Natural killer cell (primary cell): Measurements from ENCODE around the gene RBP5. TPM values are rescaled to one million over a fixed set of nuclear protein-coding genes. Genes with fewer than 3 reads are reported as not detected.
A peak's percentile ranks its signal among the peaks of the same experiment; 100 is the strongest.

Experiments used
- ATAC-seq, 3 donors: fragments of 150-1000 bp in 2 of 3; fragments of 200-7000 bp in 1 of 3; cut with Tn5 transposase; 1 replicate in 1 of 3; 2 replicates in 2 of 3; pipeline ENCODE4 v1.10.0; 2021; ENCODE audit warnings: mild to moderate bottlenecking in 2 of 3, moderate library complexity in 2 of 3
- DNase-seq, 2 donors: peaks; one replicate each; pipeline versions ENCODE4 v3.0.0 to v3.0.0-alpha.2; 2013 to 2021; ENCODE audit warnings: mixed read lengths in 1 of 2
- H3K27ac ChIP-seq: one replicate; pipeline ENCODE4 v1.5.1; 2013; ENCODE audit warnings: mild to moderate bottlenecking, low read length
- H3K27me3 ChIP-seq: one replicate; pipeline ENCODE4 v1.6.1; 2013; ENCODE audit warnings: low read length; ENCODE audit not compliant: control insufficient read depth, insufficient read depth
- H3K36me3 ChIP-seq: one replicate; pipeline ENCODE4 v1.6.1; 2013; ENCODE audit warnings: low read length; ENCODE audit not compliant: control insufficient read depth, insufficient read depth
- H3K4me1 ChIP-seq: one replicate; pipeline ENCODE4 v1.6.1; 2013; ENCODE audit warnings: low read length; ENCODE audit not compliant: control insufficient read depth, insufficient read depth
- H3K4me3 ChIP-seq: one replicate; pipeline ENCODE4 v1.5.1; 2013; ENCODE audit warnings: low read length
- H3K9me3 ChIP-seq: one replicate; pipeline ENCODE4 v1.6.1; 2013; ENCODE audit warnings: low read length; ENCODE audit not compliant: control insufficient read depth, insufficient read depth
- H3K27ac Mint-ChIP-seq, 2 donors: one replicate each; pipeline ENCODE4 v1.8.0; 2022; ENCODE audit warnings: mild to moderate bottlenecking in 2 of 2, mixed read lengths in 2 of 2, moderate library complexity in 1 of 2
- H3K27me3 Mint-ChIP-seq, 2 donors: one replicate each; pipeline ENCODE4 v1.8.0; 2022; ENCODE audit warnings: low read depth in 2 of 2, mixed read lengths in 2 of 2
- H3K36me3 Mint-ChIP-seq: one replicate; pipeline ENCODE4 v1.8.0; 2022; ENCODE audit warnings: mixed read lengths
- H3K4me1 Mint-ChIP-seq, 2 donors: one replicate each; pipeline ENCODE4 v1.8.0; 2022; ENCODE audit warnings: mixed read lengths in 2 of 2
- H3K4me3 Mint-ChIP-seq: one replicate; pipeline ENCODE4 v1.8.0; 2022; ENCODE audit warnings: mild to moderate bottlenecking, moderate library complexity, mixed read lengths
- H3K9me3 Mint-ChIP-seq, 2 donors: one replicate each; pipeline ENCODE4 v1.8.0; 2022; ENCODE audit warnings: mixed read lengths in 2 of 2
- WGBS: methylation state at CpG from one replicate; pipeline ENCODE4 v1.1.7; 2013; ENCODE audit warnings: missing lambda C conversion rate; ENCODE audit not compliant: insufficient coverage; 5-methylcytosine and 5-hydroxymethylcytosine counted together
- intact Hi-C: fragments of 100-400 bp; cut with micrococcal nuclease; formaldehyde crosslinking; loops from one replicate; pipeline ENCODE4 v1.14.2; 2022
- total RNA-seq, 4 donors: library from RNA; stranded (reverse); fragments of 120-200 nt in 1 of 4; gene quantifications; one replicate each; pipeline versions ENCODE4 v1.2.3 to v1.2.4, GENCODE V29; 2013 to 2022
- TF ChIP-seq, protein P1 (sequence below): fragments of 200-600 bp; IDR thresholded peaks from one replicate; pipeline ENCODE4 v1.8.0; 2022; ENCODE audit warnings: antibody characterized with exemption

RBP5 gene, protein sequence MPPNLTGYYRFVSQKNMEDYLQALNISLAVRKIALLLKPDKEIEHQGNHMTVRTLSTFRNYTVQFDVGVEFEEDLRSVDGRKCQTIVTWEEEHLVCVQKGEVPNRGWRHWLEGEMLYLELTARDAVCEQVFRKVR
- total RNA-seq, result not detected
- 0.79 TPM for total RNA-seq (2013)

DNA sequence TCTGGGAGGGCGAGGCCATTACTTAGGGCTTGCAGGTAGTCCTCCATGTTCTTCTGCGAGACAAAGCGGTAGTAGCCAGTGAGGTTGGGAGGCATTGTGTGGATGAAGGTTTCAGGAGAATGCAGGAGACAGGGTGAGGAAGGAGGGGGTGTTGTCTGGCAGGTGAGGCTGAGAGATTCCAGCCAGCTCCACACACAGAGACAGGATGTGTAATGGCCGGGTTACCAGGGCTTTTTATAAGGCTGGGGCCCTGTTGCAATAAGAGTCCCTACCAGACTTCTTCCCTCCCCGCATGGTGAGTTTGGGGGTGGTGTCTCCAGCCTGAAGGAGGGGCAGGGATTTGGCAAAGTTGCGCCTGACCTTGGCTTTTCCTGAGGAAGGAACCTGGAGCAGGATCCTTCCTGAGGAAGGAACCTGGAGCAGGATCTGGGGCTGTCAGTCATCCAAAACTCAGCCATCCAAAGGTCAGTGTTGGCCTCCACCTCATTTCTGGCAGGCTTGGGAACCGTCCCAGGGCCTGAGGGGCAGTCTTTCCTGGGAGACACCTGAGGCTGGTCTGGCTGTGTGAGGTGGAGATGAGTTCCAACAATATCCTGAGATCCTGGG is at the start of gene RBP5:
Gene RBP5, minus strand, starts transcription at position 209 of the 606 bp plus-strand sequence. Its CDS starts 114 bp downstream, at position 95.
- Mint-ChIP-seq H3K27ac (peak within 1 kb of the TSS; percentile 91 to 94), H3K4me3 (peak within 1 kb of the TSS; percentile 99), H3K36me3 (no peaks in the 10 kb centered on the region), H3K4me1 (peaks cover 30 to 50% of the 10 kb centered on the region in 2 donors), H3K27me3 (no peaks in the 10 kb centered on the region), H3K9me3 (no peaks in the 10 kb centered on the region)
- TF ChIP-seq, protein P1, sequence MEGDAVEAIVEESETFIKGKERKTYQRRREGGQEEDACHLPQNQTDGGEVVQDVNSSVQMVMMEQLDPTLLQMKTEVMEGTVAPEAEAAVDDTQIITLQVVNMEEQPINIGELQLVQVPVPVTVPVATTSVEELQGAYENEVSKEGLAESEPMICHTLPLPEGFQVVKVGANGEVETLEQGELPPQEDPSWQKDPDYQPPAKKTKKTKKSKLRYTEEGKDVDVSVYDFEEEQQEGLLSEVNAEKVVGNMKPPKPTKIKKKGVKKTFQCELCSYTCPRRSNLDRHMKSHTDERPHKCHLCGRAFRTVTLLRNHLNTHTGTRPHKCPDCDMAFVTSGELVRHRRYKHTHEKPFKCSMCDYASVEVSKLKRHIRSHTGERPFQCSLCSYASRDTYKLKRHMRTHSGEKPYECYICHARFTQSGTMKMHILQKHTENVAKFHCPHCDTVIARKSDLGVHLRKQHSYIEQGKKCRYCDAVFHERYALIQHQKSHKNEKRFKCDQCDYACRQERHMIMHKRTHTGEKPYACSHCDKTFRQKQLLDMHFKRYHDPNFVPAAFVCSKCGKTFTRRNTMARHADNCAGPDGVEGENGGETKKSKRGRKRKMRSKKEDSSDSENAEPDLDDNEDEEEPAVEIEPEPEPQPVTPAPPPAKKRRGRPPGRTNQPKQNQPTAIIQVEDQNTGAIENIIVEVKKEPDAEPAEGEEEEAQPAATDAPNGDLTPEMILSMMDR, result no peak
- 91% methylated on average over 7 of the region's 7 CpGs for WGBS
- Histone ChIP-seq H3K4me1 (peaks cover 32% of the 10 kb centered on the region), H3K9me3 (no peaks in the 10 kb centered on the region), H3K36me3 (peaks cover 6% of the 10 kb centered on the region), H3K4me3 (peak within 1 kb of the TSS; percentile 95), H3K27me3 (no peaks in the 10 kb centered on the region), H3K27ac (peak within 1 kb of the TSS; percentile 91)
- no peak for ATAC-seq
- no peak for DNase-seq
- intact Hi-C loops, result no loop called here

DNA sequence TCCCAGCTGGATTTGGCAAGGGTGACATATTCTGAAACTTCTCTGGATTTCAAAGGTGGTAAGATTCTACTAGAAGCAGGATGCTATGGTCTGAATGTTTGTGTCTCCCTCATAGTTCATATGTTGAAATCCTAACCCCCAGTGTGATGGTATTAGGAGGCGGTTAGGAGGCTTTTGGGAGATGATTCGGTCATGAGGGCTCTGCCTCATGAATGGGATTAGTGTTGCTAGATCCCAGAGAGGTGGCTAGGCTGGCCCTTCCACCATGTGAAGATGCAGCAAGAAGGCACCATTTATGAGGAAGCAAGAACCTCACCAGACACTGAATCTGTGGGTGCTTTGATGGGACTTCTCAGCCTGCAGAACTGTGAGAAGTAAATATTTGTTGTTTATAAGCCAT is 49.8 kb upstream of the RBP5 start:
- H3K27me3 Mint-ChIP-seq, result peaks cover 20 to 58% of the 10 kb centered on the region in 2 donors
- no peak overlapping the region for H3K4me3 ChIP-seq
- H3K36me3 ChIP-seq, result no peaks in the 10 kb centered on the region
- ATAC-seq (no peak), DNase-seq (no peak)
- H3K9me3 ChIP-seq, result no peaks in the 10 kb centered on the region
- H3K27ac ChIP-seq, result no peak overlapping the region
- H3K4me1 Mint-ChIP-seq, result no peaks in the 10 kb centered on the region
- peaks cover 3% of the 10 kb centered on the region for H3K27me3 ChIP-seq
- intact Hi-C loops, result no loop called here
- TF ChIP-seq, protein P1, result no peak
- peaks cover 8% of the 10 kb centered on the region for H3K36me3 Mint-ChIP-seq
- H3K4me1 ChIP-seq, result no peaks in the 10 kb centered on the region
- no peak overlapping the region for H3K4me3 Mint-ChIP-seq
- no peak overlapping the region for H3K27ac Mint-ChIP-seq
- WGBS, result 96% methylated on average over 2 of the region's 2 CpGs
- no peaks in the 10 kb centered on the region for H3K9me3 Mint-ChIP-seq

DNA sequence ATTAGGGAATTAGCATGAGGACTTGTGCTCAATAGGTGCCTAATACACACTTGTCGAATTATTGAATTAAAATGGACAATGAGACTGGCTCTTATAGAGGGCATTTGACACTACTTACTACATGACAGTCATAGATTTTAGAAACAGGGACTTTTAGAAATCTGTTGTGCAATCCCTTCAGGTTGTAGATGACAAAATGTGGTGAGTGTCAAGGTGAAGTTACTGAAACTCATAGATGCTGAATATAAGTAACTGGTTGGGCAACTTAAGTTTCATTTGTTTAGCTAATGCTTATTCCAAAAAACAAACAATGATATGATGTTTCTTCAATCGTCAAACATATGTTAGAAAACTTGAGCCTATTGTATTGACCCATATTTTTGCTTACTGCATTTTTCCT is 47.9 kb upstream of the RBP5 start:
- H3K36me3 Mint-ChIP-seq, result peaks cover 8% of the 10 kb centered on the region
- H3K27ac Mint-ChIP-seq, result no peak overlapping the region
- H3K4me3 ChIP-seq, result no peak overlapping the region
- TF ChIP-seq, protein P1, result no peak
- intact Hi-C loops, result no loop called here
- H3K36me3 ChIP-seq, result no peaks in the 10 kb centered on the region
- peaks cover 6% of the 10 kb centered on the region for H3K27me3 ChIP-seq
- no peaks in the 10 kb centered on the region for H3K4me1 ChIP-seq
- no peak for DNase-seq
- H3K9me3 Mint-ChIP-seq, result no peaks in the 10 kb centered on the region
- ATAC-seq, result no peak
- no peaks in the 10 kb centered on the region for H3K9me3 ChIP-seq
- H3K27me3 Mint-ChIP-seq, result peaks cover 19 to 52% of the 10 kb centered on the region in 2 donors
- no peak overlapping the region for H3K27ac ChIP-seq
- 92% methylated on average over 2 of the region's 2 CpGs for WGBS
- no peaks in the 10 kb centered on the region for H3K4me1 Mint-ChIP-seq
- H3K4me3 Mint-ChIP-seq, result no peak overlapping the region

DNA sequence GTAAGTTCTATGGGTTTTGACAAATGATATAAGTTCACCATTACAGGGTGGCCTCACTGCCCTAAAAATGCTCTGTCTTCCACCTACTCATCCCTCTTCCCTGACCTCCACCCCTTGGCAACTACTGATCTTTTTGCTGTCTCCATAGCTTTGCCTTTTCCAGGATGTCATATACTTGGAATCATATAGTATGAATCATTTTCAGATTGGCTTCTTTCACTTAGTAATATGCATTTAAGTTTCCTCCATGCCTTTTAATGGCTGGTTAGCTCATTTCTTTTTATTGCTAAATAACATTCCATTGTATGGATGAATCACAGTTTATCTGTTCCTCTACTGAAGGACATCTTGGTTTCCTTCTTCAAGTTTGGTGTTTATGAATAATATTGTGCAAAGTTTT is 46.8 kb upstream of the RBP5 start:
- TF ChIP-seq, protein P1, result no peak
- no peak overlapping the region for H3K27ac ChIP-seq
- H3K9me3 Mint-ChIP-seq, result no peaks in the 10 kb centered on the region
- no peaks in the 10 kb centered on the region for H3K4me1 ChIP-seq
- no peak overlapping the region for H3K27ac Mint-ChIP-seq
- no peaks in the 10 kb centered on the region for H3K36me3 ChIP-seq
- H3K4me1 Mint-ChIP-seq, result no peaks in the 10 kb centered on the region
- no peak overlapping the region for H3K4me3 ChIP-seq
- H3K27me3 Mint-ChIP-seq, result peaks cover 18 to 54% of the 10 kb centered on the region in 2 donors
- intact Hi-C loops, result no loop called here
- DNase-seq, result no peak
- no peaks in the 10 kb centered on the region for H3K9me3 ChIP-seq
- H3K27me3 ChIP-seq, result peaks cover 6% of the 10 kb centered on the region
- no peak for ATAC-seq
- H3K4me3 Mint-ChIP-seq, result no peak overlapping the region
- peaks cover 8% of the 10 kb centered on the region for H3K36me3 Mint-ChIP-seq
